HEK293 (cell line): ENCODE data around the gene LIX1L.

Experiments
- BCL11A ChIP-seq: fragments of 450-650 bp; formaldehyde crosslinking; IDR thresholded peaks from 2 replicates; pipeline ENCODE4 v1.5.1; 2016; ENCODE audit warnings: low read depth, missing biosample characterization, missing genetic modification characterization
- CTCF ChIP-seq: fragments of 450-650 bp; formaldehyde crosslinking; IDR thresholded peaks from 2 replicates; pipeline ENCODE4 v1.5.1; 2016; ENCODE audit warnings: missing biosample characterization, missing genetic modification characterization
- KLF16 ChIP-seq: fragments of 450-650 bp; formaldehyde crosslinking; IDR thresholded peaks from 2 replicates; pipeline ENCODE4 v1.5.1; 2017; ENCODE audit warnings: missing biosample characterization, missing genetic modification characterization
- KLF17 ChIP-seq: fragments of 450-650 bp; formaldehyde crosslinking; IDR thresholded peaks from 2 replicates; pipeline ENCODE4 v1.5.1; 2016; ENCODE audit warnings: missing biosample characterization, missing genetic modification characterization
- REST ChIP-seq: fragments of 450-650 bp; formaldehyde crosslinking; IDR thresholded peaks from 2 replicates; pipeline ENCODE4 v1.5.1; 2016; ENCODE audit warnings: missing biosample characterization, missing genetic modification characterization
- SALL2 ChIP-seq: fragments of 450-650 bp; formaldehyde crosslinking; IDR thresholded peaks from 2 replicates; pipeline ENCODE4 v1.5.0; 2017; ENCODE audit warnings: missing biosample characterization, mild to moderate bottlenecking, missing genetic modification characterization, borderline replicate concordance
- SETDB1 ChIP-seq: IDR thresholded peaks from one replicate; pipeline ENCODE4 v1.6.1; 2017; ENCODE audit warnings: mild to moderate bottlenecking, low read length, moderate library complexity, mixed read lengths; ENCODE audit not compliant: insufficient read length
- TCF7L2 ChIP-seq: IDR thresholded peaks from 2 replicates; pipeline ENCODE4 v1.6.1; 2011; ENCODE audit warnings: low read depth, mild to moderate bottlenecking, inconsistent platforms, low read length, moderate library complexity, borderline replicate concordance
- ZBTB7A ChIP-seq: fragments of 450-650 bp; formaldehyde crosslinking; IDR thresholded peaks from 2 replicates; pipeline ENCODE4 v1.5.1; 2016; ENCODE audit warnings: low read depth, missing biosample characterization, missing genetic modification characterization
- ZNF239 ChIP-seq: fragments of 450-650 bp; formaldehyde crosslinking; IDR thresholded peaks from 2 replicates; pipeline ENCODE4 v1.5.1; 2016; ENCODE audit warnings: missing biosample characterization, missing genetic modification characterization
- ZNF266 ChIP-seq: fragments of 450-650 bp; formaldehyde crosslinking; IDR thresholded peaks from 2 replicates; pipeline ENCODE4 v1.5.1; 2016; ENCODE audit warnings: missing biosample characterization, missing genetic modification characterization, low read depth
- ZNF416 ChIP-seq: fragments of 450-650 bp; formaldehyde crosslinking; IDR thresholded peaks from 2 replicates; pipeline ENCODE4 v1.5.1; 2016; ENCODE audit warnings: missing biosample characterization, missing genetic modification characterization
- ZNF510 ChIP-seq: fragments of 450-650 bp; formaldehyde crosslinking; IDR thresholded peaks from 2 replicates; pipeline ENCODE4 v1.5.1; 2018; ENCODE audit warnings: mild to moderate bottlenecking, missing genetic modification characterization, missing biosample characterization; ENCODE audit not compliant: insufficient replicate concordance
- ZNF629 ChIP-seq: fragments of 450-650 bp; formaldehyde crosslinking; IDR thresholded peaks from 2 replicates; pipeline ENCODE4 v1.5.1; 2017; ENCODE audit warnings: missing biosample characterization, missing genetic modification characterization

GRCh38 chr1:145898756-145899155, 59.1 kb downstream of the LIX1L start:
- TF ChIP-seq KLF17 (tag by site-specific recombination) (no peak), ZBTB7A (tag by site-specific recombination) (no peak), CTCF (tag by site-specific recombination) (no peak), ZNF416 (tag by site-specific recombination) (no peak), BCL11A (no peak), REST (tag by site-specific recombination) (no peak), ZNF239 (tag by site-specific recombination) (no peak), TCF7L2 (no peak), ZNF266 (no peak), KLF16 (tag by site-specific recombination) (no peak), SALL2 (tag by site-specific recombination) (no peak), SETDB1 (no peak), ZNF629 (tag by site-specific recombination) (no peak), ZNF510 (tag by site-specific recombination) (no peak)
